Activated CD8-positive, alpha-beta memory T cell treated with anti-CD3 and anti-CD28 coated beads, Interleukin-2, amount 50 U/mL, for 48 hours (primary cell): ENCODE data around the gene TCP11.

Source experiments
- DNase-seq: peaks from one replicate; pipeline ENCODE4 v3.0.0-alpha.2; 2020

Gene TCP11

DNA sequence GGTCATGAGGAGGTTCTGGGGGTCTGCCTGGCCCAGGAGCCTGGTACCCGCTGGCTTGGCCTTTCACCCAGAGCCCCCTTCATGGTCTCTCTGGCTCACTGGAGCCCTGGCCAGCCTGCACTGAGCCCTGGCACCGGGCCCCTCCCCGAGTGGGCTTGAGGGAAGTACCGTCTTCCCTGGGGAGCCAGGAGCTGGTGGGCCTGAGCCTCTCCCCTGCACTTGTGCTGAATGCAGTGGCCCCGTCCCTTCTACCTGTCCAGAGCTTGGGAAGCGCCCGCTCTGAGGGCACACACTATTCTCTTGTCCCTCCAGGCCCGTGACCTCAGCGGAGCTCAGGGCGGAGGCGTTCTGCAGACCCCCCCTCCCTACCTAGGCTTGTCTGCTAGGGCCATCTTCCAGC is 62.2 kb downstream of the TCP11 start:
- DNase-seq: no peak

DNA sequence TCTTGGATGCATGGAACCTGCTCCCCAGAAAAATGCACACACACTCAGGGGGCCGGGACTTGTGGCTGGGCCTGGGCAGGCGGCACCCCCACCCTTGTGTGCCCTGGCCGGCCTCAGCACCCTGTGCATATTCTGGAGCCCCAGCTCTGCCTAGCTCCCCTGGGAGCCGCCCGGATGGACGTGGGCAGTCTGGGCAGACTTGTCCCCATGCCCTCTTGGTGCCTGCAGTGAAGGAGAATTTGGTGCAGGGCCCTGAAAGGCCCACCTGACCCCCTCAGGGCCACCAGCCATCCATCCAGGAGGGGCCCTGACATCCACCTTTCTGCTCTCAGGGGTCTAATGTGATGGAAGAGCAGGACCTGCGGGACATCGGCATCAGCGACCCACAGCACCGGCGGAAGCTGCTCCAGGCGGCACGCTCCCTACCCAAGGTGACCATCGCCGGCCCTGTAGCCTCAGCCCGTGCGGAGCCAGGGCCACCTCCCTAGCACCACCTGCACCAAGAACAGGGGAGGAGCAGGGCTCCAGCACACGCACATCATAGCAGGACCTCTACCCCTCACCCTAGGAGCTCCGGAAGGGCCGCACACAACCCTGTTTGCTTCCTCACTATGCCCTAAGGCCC is 62.8 kb downstream of the TCP11 start:
- no peak for DNase-seq

DNA sequence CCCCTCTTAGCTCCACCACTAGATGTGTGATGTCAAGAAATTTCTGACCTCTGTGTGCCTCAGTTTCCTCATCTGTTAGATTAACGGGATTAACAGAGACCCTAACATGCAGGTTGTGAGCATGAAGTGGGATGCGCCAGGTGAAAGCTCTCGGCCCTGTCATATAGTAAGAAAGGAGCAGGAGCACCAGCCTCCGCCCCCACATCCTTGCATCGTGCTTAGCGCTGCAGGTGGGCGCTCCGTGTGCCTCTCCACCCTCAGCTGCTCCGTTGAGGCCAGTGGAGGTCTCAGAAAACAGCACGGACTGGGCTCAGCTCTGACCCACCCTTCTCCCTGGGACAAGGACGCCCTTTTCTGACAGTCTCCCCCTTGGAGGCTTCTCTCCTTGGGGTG is 63.4 kb downstream of the TCP11 start:
- no peak for DNase-seq

DNA sequence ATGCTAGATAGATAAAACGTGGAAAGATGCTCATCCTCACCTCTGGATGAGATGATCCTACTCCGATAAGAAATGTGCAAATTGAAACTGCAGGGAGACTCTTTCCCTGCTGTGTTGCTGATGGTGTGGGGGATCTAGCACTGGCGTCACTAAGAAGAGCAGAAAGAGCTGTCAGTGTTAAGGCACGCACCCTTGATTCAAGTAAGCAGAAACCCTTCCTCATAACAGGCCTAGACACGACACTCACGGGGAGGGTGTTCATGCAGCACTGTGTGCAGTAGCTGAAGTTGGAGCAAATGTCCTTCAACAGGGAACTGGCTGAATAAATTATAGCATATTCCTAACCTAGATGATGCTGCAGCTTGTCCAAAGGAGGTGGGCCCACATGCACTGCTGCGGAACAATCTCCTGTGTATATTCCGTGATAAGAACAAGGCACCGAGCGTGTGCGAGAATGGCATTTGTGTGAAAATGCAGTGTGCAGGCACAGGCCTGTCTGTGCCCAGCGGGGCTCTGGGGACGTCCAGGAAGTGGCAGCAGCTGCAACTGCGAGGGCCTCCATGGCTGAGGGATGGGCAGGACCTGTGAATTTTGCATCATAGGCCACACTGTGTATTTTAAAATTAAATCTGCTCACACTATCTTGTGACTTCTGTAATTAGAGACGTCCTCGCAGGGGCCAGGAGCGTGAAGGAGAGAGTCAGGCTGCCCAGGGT is 64.0 kb downstream of the TCP11 start:
- DNase-seq: no peak

DNA sequence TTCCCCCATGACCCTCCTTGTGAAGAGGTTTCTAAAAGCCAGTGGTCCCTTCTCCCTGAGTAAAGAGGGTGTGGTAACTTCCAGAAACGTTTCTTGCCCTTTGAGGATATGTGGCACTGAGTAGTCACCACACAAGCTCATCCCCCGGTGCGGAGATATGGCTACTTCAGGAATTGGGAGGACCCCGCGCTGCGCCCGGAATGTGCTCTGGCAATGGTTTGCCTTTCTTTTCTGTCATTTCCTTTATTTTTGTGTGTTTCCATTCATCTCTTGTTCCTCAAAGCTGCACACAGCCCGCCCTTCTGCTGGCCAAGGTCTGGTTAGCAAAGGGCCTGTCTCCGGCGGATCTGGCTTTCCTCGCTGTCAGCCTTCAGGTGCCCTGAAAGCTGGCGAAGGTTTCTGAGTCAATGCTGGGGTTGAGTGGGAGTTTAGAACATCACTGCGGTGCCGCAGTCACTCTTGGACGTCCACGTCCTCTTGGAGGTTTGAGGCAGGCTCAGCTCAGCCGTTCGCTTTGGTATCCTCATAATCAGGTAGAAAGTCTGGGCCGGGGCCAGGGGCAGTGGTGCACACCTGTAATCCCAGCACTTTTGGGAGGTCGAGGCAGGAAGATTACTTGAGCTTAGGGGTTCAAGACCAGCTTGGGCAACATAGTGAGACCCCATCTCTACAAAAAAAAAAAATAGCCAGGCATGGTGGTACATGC is 67.2 kb downstream of the TCP11 start:
- DNase-seq: no peak

DNA sequence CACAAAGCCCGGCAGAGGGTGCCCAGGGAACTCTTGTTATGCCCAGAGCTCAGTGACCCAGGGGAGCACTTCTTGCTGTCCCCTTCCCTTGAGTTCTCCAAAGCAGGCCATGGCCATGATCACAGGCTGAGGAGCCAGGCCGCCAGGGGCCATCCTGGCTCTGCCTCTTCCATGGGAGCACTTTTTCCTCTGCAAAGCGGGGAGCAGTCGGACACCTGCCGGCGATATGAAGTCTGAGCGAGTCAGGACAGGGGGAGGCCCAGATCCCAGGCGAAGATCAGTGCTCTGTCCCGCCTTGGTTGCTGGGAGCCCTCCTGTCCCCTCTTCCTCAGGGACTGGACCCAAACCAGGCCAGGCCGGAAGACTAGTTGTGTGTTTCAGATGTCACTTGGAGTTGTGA is 67.9 kb downstream of the TCP11 start:
- no peak for DNase-seq

DNA sequence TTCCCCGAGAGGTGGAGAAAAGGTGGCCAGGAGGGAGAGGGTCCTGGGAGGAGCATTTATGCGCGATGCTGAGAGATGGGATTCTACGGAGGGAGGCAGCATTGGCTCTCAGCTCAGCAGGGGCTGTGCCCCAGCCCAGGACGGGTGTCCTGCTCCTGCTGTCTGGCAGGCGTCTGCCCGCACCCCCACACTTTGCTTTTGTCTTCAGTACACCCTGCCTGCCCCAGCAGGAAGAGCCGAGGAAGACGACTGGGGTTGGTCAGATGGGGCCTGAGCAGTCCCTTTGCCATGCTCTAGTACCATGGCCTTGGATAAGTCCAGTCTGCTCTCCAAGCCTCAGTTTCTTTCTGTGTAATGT is 68.5 kb downstream of the TCP11 start:
- no peak for DNase-seq

DNA sequence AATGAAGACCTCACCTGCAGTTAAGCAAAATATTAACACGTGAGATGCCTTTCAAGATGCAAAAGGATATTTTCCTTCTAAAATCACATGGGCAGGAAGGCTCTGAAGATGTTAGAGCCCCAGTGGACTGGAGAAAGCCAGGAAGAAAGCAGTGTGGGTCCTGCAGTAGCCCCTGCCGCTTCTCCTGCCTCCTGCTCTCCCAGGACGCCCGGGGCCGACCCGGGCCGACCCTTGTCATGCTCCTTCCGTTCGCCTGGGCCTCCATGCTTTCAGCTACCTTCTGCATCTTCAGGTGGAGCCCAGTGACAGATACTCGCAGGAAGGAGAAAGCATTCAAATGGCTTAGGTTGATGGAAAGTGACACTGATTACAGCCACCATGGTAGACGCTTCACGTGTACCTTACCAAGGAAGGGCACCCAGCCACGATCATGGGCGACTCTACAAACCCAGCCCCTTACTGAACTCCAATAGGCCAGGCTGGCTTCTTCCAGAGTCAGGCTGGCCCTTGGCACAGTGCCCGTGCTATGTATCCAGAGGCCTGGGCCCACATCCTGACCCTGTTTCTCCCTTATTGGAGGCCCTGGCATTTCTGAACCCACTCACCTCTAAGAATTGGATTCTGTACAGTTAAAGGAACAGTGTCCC is 69.0 kb downstream of the TCP11 start:
- DNase-seq: no peak

DNA sequence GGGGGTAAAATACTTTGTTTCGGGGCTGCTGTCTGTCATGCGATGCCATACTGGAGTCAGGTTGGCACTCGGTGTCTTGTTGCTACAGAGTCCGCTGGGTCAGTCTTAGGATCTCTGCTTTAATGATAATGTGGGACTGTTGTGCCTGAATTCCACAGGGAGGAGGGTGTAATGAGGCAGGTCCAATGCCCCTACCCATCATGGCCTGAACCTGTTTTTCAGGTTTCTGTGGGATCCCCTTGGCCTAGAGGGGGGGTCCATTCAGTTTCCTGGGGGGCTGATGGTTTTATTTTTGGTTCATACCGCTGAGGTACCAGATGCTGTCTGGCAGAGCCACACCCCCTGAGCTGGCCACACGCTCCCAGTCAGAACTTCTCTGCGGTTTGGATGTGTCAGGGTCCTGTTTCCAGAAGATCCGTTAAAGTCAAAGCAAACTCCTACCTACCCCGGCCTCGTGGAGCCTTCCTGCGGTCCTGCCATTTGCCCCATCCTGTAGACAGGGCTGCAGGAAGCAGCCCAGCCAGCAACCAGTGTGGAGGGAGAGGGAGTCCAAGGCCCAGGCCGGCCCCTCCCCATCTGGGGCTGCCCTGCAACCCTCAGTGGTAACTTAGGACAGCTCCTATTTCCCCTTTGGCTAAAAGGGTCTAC is 69.7 kb downstream of the TCP11 start:
- no peak for DNase-seq

DNA sequence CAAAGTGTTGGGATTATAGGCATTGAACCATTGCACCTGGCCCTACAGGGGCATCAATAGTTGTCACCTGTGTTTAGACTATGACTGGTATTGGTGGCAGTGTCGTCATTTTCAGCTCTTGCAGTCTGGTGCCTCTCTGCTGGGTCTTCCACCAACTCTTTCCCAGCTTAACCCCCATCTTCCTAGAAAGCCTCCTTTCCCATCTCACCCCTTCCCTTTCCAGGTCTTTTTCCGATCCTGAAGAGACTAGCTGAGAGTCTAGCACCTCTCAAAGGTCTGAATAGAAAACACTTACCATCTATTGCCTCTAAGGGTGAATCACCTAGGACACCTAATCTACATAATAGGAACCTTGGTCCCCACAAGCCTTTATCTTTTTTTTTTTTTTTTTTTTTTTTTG is 71.0 kb downstream of the TCP11 start:
- DNase-seq: no peak

DNA sequence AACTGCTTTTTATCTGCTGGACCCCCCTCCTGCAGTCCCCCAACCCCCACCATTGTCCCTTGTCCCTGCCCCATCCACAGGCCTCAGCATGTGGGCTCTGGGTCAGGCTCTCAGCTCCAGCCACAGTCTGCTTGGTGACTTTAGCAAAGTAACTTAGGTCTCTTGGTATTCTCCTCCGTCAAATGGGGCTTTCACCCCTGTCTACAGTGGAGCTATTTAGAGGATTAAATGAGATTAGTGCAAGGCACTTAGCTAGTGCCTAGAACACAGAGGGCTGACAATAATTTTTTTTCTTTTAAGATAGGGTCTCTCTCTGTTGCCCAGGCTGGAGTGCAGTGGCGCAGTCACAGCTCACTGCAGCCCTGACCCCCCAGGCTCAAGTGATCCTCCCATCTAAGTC is 71.9 kb downstream of the TCP11 start:
- no peak for DNase-seq

DNA sequence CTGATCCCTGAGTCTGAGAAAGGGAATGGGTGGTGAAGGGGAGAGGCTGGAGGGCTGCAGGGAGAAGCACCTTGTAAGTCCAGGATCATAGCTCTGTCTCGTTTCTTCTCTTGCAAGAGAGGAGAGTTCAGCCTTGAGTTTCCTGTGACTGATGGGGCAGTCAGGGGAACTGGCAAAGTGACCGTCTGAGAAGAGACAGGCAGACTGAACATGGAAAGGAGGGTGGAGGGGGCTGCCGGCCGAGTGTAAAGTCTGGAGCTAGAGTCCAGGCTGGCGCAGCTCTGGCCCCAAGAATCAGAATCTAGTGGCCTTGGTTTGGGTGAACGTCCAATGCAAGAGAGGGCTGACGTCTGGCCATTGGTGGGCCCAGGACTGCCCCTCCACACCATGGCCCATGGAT is 72.5 kb downstream of the TCP11 start:
- DNase-seq: no peak

DNA sequence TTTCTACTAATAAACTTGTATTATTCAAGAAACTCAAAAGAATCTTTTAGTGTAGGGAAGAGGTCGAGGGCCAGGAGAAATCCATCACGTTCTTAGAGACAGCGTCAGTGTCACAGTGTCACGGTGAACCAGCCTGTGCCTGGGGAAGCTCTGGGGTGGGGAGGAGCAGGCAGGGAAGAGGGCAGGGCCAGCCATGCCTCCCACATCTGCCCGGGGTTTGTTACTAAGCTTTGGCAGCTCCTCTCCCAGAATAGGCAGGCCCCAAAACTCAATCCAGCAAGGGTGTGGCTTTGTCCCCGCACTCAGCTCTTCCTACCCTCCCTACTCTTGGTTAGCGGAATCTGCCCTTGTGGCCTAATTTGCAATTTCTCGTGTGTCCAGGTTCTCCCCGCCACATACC is 72.9 kb downstream of the TCP11 start:
- no peak for DNase-seq
